ENCODE measurements around the gene USH2A. TPM values are rescaled to one million over a fixed set of nuclear protein-coding genes. Genes with fewer than 3 reads are reported as not detected.

Gene USH2A
- polyA plus RNA-seq, 1 of the 3 experiments (the other 2 are of a cell fraction), result under 0.01 TPM

GRCh38 chr1:215718575-215719287 lies 704.5 kb downstream of the USH2A start:
- Histone ChIP-seq H3K36me3 (replicated peaks in 1 of 2; ENCODE audit: control insufficient read depth in 1 of 2, insufficient read depth in 2 of 2, low read length in 1 of 2) (no peaks in the 10 kb centered on the region), H3K4me2 (no peak overlapping the region), H3K4me1 (ENCODE audit: control insufficient read depth in 1 of 2, insufficient read depth in 2 of 2, low read depth in 1 of 2, low read length in 1 of 2) (no peaks in the 10 kb centered on the region; a peak in 1 of 4 replicates), H3K9me3 (no peaks in the 10 kb centered on the region), H3K27ac (ENCODE audit: low read depth in 2 of 2, low read length in 1 of 2) (no peak overlapping the region), H3K27me3 (ENCODE audit: insufficient read depth) (no peaks in the 10 kb centered on the region), H4K20me1 (ENCODE audit: insufficient read depth) (no peaks in the 10 kb centered on the region), H3K9me2 (no peaks in the 10 kb centered on the region), H3K9ac (no peak overlapping the region), H3F3A (replicated peaks; ENCODE audit: insufficient read depth) (no peaks in the 10 kb centered on the region), H3K79me2 (ENCODE audit: insufficient read depth) (no peaks in the 10 kb centered on the region), H2AFZ (ENCODE audit: low read depth) (no peak overlapping the region), H3K4me3 (ENCODE audit: low read depth in 2 of 2, low read length in 1 of 2) (no peak overlapping the region)
- DNase-seq, result no peak
- ChIA-PET CTCF (no interaction called here), POLR2A (no interaction called here)
- 24% methylated on average over 3 of the region's 3 CpGs for WGBS (ENCODE audit: low lambda C conversion rate)
- no peak for TF ChIP-seq RXRA (IDR thresholded peaks at IDR 0.05; ENCODE audit: borderline replicate concordance, low read depth)
- TF ChIP-seq SIN3A (IDR thresholded peaks at IDR 0.05; ENCODE audit: borderline replicate concordance, low read depth, low read length), result no peak
- no peak for TF ChIP-seq GABPA (IDR thresholded peaks at IDR 0.05; ENCODE audit: low read depth)
- TF ChIP-seq REST (IDR thresholded peaks at IDR 0.05; ENCODE audit: low read depth, low read length), result no peak
- TF ChIP-seq PBX3 (IDR thresholded peaks at IDR 0.05), result no peak
- no peak for TF ChIP-seq USF2 (IDR thresholded peaks at IDR 0.05; ENCODE audit: borderline replicate concordance, low read depth, low read length)
- no peak for TF ChIP-seq NFIC (IDR thresholded peaks at IDR 0.05; ENCODE audit: borderline replicate concordance)
- no peak for TF ChIP-seq TAF1 (IDR thresholded peaks at IDR 0.05; ENCODE audit: borderline replicate concordance, low read depth, low read length)
- TF ChIP-seq RFX5 (IDR thresholded peaks at IDR 0.05; ENCODE audit: low read length), result no peak
- TF ChIP-seq POLR2AphosphoS5 (IDR thresholded peaks at IDR 0.05; ENCODE audit: low read depth, low read length), result no peak
- TF ChIP-seq FOXJ3 (CRISPR knock-in tag; IDR thresholded peaks at IDR 0.05), result no peak
- no peak for TF ChIP-seq FOXM1 (IDR thresholded peaks at IDR 0.05; ENCODE audit: low read depth)
- TF ChIP-seq CTCF (IDR thresholded peaks at IDR 0.05), result no peak
- TF ChIP-seq MEF2A (IDR thresholded peaks at IDR 0.05; ENCODE audit: borderline replicate concordance, low read depth), result no peak
- no peak for TF ChIP-seq EZH2phosphoT487 (IDR thresholded peaks at IDR 0.05; ENCODE audit: borderline replicate concordance, low read depth)
- TF ChIP-seq CHD2 (IDR thresholded peaks at IDR 0.05; ENCODE audit: low read length, partially characterized antibody), result no peak
- TF ChIP-seq, protein P1, sequence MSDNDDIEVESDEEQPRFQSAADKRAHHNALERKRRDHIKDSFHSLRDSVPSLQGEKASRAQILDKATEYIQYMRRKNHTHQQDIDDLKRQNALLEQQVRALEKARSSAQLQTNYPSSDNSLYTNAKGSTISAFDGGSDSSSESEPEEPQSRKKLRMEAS (IDR thresholded peaks at IDR 0.05; ENCODE audit: low read depth), result no peak
- no peak for TF ChIP-seq RCOR1 (IDR thresholded peaks at IDR 0.05; ENCODE audit: low read length)
- TF ChIP-seq ELF1 (IDR thresholded peaks at IDR 0.05), result no peak
- no peak for TF ChIP-seq MXI1 (IDR thresholded peaks at IDR 0.05; ENCODE audit: low read depth, low read length)
